Subcutaneous adipose tissue (tissue), 4 donors: ENCODE measurements around the gene OGDH. TPM values are rescaled to one million over a fixed set of nuclear protein-coding genes. Genes with fewer than 3 reads are reported as not detected.

Source experiments
- CTCF ChIP-seq: fragments of 450-650 bp; IDR thresholded peaks from one replicate; pipeline ENCODE4 v1.5.1; 2016; ENCODE audit warnings: low read depth, mild to moderate bottlenecking, control low read depth, antibody characterized with exemption, moderate library complexity
- total RNA-seq, 4 donors: library from RNA; depleted of rRNA; stranded (reverse); fragments of >200 nt; gene quantifications; one replicate each; pipeline ENCODE4 v1.1.0, GENCODE V29; 2016

The OGDH gene
- total RNA-seq, 4 donors from 2014 or later = 62.3 to 93.6 (median 68.5) TPM

- no peak for TF ChIP-seq CTCF
Measured at GRCh38 chr7:44573464-44574286, 32.8 kb upstream of the OGDH start, which contains the start of gene DDX56. TSS of gene DDX56 (minus strand) at chr7:44573908. CDS start at chr7:44573895, 13 bp downstream.

DNA sequence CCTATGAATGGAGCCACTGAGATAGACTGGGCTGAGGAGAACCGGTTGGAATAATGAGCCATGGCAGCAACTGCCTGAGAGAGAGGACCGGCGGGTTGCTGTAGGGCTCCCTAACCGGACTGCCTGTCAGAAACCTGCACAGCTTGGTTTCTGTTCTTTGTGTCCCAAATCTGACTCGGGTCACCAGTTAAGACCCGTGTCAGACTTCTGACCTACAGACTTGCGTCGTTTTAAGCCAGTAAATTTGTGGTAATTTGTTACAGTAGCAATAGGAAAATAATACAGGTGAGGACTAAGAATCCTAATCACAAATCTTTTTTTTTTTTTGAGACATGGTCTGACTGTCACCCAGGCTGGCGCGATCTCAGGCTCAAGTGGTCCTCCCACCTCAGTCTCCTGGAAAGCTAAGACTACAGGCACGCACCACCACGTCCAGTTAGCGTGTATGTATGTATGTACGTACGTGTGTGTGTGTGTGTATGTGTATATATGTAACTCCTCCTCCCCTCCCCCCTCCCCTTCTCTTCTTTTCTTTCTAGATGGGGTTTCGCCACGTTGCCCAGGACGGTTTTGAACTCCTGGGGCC is 32.0 kb upstream of the OGDH start:
- no peak for TF ChIP-seq CTCF

DNA sequence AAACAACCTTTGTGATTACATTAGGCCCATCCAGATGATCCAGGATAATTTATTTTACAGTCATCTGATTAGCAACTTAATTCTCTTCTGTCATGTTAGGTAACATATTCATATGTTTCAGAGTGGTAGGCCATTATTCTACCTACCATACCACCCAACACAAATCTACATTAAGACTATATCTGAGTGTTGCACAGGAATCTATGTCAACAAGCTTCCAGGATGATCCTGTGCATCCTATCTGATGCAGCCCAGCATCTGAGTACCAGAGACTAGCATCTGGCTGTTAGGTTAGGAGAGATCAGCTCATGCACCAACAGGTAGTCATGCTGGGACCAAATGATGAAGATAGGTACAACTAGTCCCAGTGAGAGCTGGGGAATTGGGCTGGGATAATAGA is 31.4 kb upstream of the OGDH start:
- no peak for TF ChIP-seq CTCF

DNA sequence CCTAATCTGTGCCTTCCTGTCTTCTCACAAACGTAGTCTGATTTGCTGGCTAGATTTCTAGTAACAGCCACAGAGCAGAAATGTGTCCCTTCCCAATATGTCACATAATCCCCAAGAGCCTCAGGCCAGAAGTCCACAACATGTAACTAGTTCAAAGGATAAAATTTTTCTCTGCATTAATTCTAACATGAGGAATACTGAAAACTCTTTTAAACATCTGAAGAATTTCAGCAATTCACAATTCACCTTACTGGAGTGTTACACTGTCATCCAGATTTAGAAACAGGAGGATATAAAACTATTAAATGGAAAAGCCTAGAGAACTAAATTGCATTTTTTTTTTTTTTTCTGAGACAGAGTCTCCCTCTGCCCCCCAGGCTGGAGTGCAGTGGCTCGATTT is 30.2 kb upstream of the OGDH start:
- TF ChIP-seq CTCF = no peak

DNA sequence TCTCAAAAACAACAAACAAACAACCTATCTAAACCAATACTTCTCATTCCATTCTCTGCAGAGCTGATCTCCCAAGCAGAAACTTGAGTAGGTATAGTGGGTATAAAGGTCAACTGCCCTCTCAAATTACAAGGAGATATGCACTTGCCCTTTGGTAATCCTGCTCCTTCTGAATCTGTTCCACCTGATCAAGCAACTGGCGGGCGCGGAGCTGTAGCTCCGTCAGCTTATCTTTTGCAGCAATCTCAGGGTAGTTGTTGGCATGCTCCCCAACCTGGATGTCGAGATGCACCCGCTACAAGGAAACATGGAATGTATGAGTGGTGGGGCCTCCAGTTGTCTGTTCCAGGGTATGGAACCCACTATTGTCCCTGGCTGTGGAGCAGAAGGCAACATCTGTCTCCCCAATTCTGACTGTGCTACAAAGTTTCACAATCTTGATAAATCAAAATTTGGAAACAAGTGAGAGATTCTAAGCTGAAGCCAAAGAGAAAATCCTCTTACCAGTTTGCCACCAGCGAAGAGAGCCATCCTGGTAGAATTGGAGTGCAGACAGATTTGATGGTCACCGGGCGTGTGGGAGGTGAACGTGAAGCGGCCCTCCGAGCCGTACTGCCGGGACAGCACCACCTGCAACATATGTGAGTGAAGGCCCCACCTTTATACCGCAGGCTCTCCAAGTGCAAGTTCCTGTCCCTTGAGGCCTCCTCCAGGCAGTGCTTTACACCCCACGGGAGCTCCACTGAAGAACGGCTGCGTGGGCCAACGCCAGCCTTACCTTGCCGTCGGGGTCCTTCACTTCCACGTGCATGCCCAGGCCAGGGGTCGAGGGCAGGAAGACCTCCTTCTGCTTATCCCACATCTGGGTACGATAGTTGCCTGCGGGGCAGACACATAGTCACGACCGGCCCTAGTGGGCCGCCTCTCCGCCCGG is 25.2 kb upstream of the OGDH start:
- TF ChIP-seq CTCF = no peak

GRCh38 chr7:44581879-44582603 is 24.4 kb upstream of the OGDH start, which contains the start of gene TMED4:
TSS of gene TMED4 (minus strand) at chr7:44582231. CDS start at chr7:44582206, 25 bp downstream.
- no peak for TF ChIP-seq CTCF
